ENCODE results near the gene PAXX. TPM values are rescaled to one million over a fixed set of nuclear protein-coding genes. Genes with fewer than 3 reads are reported as not detected.

PAXX gene
- total RNA-seq, 1 experiment from 2014 or later: 89.0 TPM

- no peak overlapping the region for H2AFZ ChIP-seq (ENCODE audit: low read depth, low read length, poor library complexity, severe bottlenecking)
- no peak for DNase-seq (ENCODE audit: low read depth, low spot score)
- H4K20me1 ChIP-seq (ENCODE audit: insufficient read depth): no peaks in the 10 kb centered on the region
- CTCF ChIA-PET: no interaction called here
- H3K9me3 ChIP-seq (ENCODE audit: control insufficient read depth in 1 of 2, insufficient read depth in 1 of 2, low read depth in 1 of 2, low read length in 2 of 2): no peaks in the 10 kb centered on the region
- no TSS peak for BruUV-seq (replicated peaks)
- no peak overlapping the region for H3K4me3 ChIP-seq (replicated peaks in 1 of 2; ENCODE audit: low read depth in 1 of 2, low read length in 2 of 2)
- H3K4me1 ChIP-seq (ENCODE audit: control insufficient read depth in 1 of 2, insufficient read depth in 2 of 2, low read length in 2 of 2): no peaks in the 10 kb centered on the region
- H3K36me3 ChIP-seq (ENCODE audit: control insufficient read depth in 1 of 2, insufficient read depth in 2 of 2, low read length in 2 of 2): peaks cover 10 to 20% of the 10 kb centered on the region in 2 experiments; a peak in 3 of 4 replicates
- no peaks in the 10 kb centered on the region for H3K27me3 ChIP-seq (ENCODE audit: insufficient read depth, low read length)
- TF ChIP-seq FOSL1 (IDR thresholded peaks at IDR 0.05; ENCODE audit: low read depth) (no peak), CEBPB (IDR thresholded peaks at IDR 0.05; ENCODE audit: low read depth) (no peak), RAD21 (IDR thresholded peaks at IDR 0.05; ENCODE audit: low read depth) (no peak), SRF (IDR thresholded peaks at IDR 0.05; ENCODE audit: low read depth) (no peak), CTCF (IDR thresholded peaks at IDR 0.05 in 2 of 3, conservative IDR thresholded peaks at IDR 0.05 in 1 of 3; ENCODE audit: borderline replicate concordance in 1 of 3, insufficient read depth in 1 of 3, low read depth in 2 of 3, low read length in 2 of 3) (no peak), ZNF274 (IDR thresholded peaks at IDR 0.05; ENCODE audit: low read depth, low read length) (no peak), POLR2AphosphoS5 (IDR thresholded peaks at IDR 0.05; ENCODE audit: low read depth, low read length) (no peak), YY1 (IDR thresholded peaks at IDR 0.05; ENCODE audit: extremely low read depth, insufficient replicate concordance, low read depth, low read length) (no peak)
- H3K9me2 ChIP-seq (ENCODE audit: insufficient read depth): no peaks in the 10 kb centered on the region
- no peaks in the 10 kb centered on the region for H3K79me2 ChIP-seq (ENCODE audit: insufficient read depth, low read length)
- intact Hi-C loops (cut with micrococcal nuclease): no loop called here
- H3K27ac ChIP-seq (ENCODE audit: low read depth, low read length): no peak overlapping the region
- no peak overlapping the region for H3K4me2 ChIP-seq (ENCODE audit: low read length)
- POLR2A ChIA-PET: no interaction called here
- no peak overlapping the region for H3K9ac ChIP-seq (ENCODE audit: low read length)
- ATAC-seq: no peak
- RAD21 ChIA-PET (ENCODE audit: low non-redundant PET in 1 of 2, low total read pairs in 2 of 2, uncharacterized antibody in 2 of 2, unreplicated experiment in 2 of 2): no interaction called here
These were observed 18.9 kb downstream of the PAXX start for GRCh38 chr9:137011156-137011555.

Data from HCT116 (cell line).